Tibial artery (tissue), 4 donors: ENCODE results near the gene CARD14.
"Not testable (repeated sequence)": the region's sequence is repeated elsewhere in the genome, so short reads cannot be mapped to it uniquely, and the experiment has no call there.

ENCODE experiments used
- DNase-seq, 2 donors: peaks; one replicate each; pipeline ENCODE4 v3.0.0-alpha.2; 2019
- H3K27ac ChIP-seq, 2 donors: fragments of 200-600 bp; sonication (generic) in 1 of 2; 1 replicate in 1 of 2; 2 replicates in 1 of 2; pipeline ENCODE4 v1.5.1; 2018 to 2019; ENCODE audit warnings: mild to moderate bottlenecking in 1 of 2
- H3K27me3 ChIP-seq, 2 donors: fragments of 200-600 bp; sonication (generic) in 1 of 2; one replicate each; pipeline versions ENCODE4 v1.5.1 to v1.6.0; 2016 to 2019
- H3K36me3 ChIP-seq, 3 donors: fragments of 200-600 bp; sonication (generic) in 2 of 3; one replicate each; pipeline ENCODE4 v1.5.1; 2016 to 2019; ENCODE audit warnings: mild to moderate bottlenecking in 2 of 3
- H3K4me1 ChIP-seq, 4 donors: fragments of 200-600 bp; sonication (generic) in 2 of 4; 1 replicate in 3 of 4; 2 replicates in 1 of 4; pipeline ENCODE4 v1.5.1; 2016 to 2019
- H3K4me3 ChIP-seq, 2 donors: fragments of 200-600 bp; sonication (generic) in 1 of 2; 1 replicate in 1 of 2; 2 replicates in 1 of 2; pipeline ENCODE4 v1.5.1; 2018 to 2019; ENCODE audit warnings: mild to moderate bottlenecking in 2 of 2
- H3K9me3 ChIP-seq, 3 donors: fragments of 200-600 bp; sonication (generic) in 1 of 3; one replicate each; pipeline ENCODE4 v1.5.1; 2016 to 2019
- intact Hi-C: fragments of 100-400 bp; cut with DNase I; formaldehyde crosslinking; loops from one replicate; pipeline ENCODE4 v1.15.0; 2023; ENCODE audit warnings: low total_unique reads
- TF ChIP-seq, protein P1 (sequence below), 2 experiments: fragments of 200-600 bp in 1 of 2; fragments of 450-650 bp in 1 of 2; IDR thresholded peaks; one replicate each; pipeline ENCODE4 v1.5.1; 2017 to 2019; ENCODE audit warnings: antibody characterized with exemption in 2 of 2, mild to moderate bottlenecking in 1 of 2, moderate library complexity in 1 of 2

The CARD14 gene

DNA sequence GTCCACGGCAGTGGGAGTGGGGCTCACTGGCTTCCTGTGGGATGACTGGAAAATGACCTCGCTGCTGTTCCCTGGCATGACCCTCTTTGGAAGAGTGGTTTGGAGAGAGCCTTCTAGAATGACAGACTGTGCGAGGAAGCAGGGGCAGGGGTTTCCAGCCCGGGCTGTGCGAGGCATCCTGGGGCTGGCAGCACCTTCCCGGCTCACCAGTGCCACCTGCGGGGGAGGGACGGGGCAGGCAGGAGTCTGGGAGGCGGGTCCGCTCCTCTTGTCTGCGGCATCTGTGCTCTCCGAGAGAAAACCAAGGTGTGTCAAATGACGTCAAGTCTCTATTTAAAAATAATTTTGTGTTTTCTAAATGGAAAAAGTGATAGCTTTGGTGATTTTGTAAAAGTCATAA lies 83.0 kb downstream of the CARD14 start:
- TF ChIP-seq, protein P1, sequence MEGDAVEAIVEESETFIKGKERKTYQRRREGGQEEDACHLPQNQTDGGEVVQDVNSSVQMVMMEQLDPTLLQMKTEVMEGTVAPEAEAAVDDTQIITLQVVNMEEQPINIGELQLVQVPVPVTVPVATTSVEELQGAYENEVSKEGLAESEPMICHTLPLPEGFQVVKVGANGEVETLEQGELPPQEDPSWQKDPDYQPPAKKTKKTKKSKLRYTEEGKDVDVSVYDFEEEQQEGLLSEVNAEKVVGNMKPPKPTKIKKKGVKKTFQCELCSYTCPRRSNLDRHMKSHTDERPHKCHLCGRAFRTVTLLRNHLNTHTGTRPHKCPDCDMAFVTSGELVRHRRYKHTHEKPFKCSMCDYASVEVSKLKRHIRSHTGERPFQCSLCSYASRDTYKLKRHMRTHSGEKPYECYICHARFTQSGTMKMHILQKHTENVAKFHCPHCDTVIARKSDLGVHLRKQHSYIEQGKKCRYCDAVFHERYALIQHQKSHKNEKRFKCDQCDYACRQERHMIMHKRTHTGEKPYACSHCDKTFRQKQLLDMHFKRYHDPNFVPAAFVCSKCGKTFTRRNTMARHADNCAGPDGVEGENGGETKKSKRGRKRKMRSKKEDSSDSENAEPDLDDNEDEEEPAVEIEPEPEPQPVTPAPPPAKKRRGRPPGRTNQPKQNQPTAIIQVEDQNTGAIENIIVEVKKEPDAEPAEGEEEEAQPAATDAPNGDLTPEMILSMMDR (IDR thresholded peaks at IDR 0.05) = peak in 1 of 2 experiments; percentile 11
- intact Hi-C loops = no loop called here
- Histone ChIP-seq H3K4me1 (peaks cover 0 to 16% (median 6%) of the 10 kb centered on the region in 4 donors), H3K36me3 (peaks cover 16 to 61% (median 25%) of the 10 kb centered on the region in 3 donors), H3K27ac (no peak overlapping the region), H3K27me3 (no peaks in the 10 kb centered on the region), H3K9me3 (no peaks in the 10 kb centered on the region), H3K4me3 (no peak overlapping the region)
- DNase-seq = peak in 1 of 2 donors; percentile 28

DNA sequence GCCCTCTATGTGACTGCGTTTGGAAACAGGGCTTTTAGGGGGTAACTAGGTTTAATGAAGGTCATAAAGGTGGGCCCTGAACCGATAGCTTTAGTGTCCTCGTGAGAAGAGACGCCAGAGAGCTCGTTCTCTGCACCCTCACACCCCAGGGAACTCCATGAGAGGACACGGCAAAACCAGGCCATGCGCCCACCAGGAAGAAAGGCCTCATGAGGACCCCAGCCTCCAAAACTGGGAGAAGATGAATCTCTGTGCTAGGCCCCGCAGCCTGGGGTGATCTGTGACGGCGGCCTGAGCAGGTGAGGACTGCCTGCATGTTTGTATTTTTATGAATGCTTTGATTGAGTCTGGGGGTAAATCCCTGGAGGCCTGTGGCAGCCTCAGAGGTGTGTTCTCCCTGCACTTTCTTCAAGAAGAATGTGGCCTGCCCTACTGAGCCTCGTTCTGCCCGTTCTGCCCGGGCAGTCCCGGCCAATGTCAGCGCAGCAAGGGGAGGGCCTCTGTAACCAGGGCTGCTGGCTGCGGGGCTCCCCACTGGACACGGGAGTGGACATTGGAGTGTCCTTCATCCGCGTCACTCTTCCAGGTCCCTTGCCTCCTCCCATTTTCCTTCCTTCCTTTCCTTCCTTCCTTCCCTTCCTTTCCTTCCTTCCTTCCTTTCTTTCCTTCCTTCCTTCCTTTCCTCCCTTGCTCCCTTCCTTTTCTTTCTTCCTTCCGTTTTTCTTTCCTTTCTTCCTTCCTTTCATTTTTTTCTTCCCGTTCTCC lies 84.0 kb downstream of the CARD14 start:
- H3K9me3 ChIP-seq = no peaks in the 10 kb centered on the region
- peak overlapping the region; percentile 39 to 58 for H3K27ac ChIP-seq
- H3K27me3 ChIP-seq = no peaks in the 10 kb centered on the region
- H3K36me3 ChIP-seq = peaks cover 16 to 52% (median 17%) of the 10 kb centered on the region in 3 donors
- H3K4me3 ChIP-seq = no peak overlapping the region
- TF ChIP-seq, protein P1 (IDR thresholded peaks at IDR 0.05) = no peak
- peaks cover 0 to 16% (median 6%) of the 10 kb centered on the region in 4 donors for H3K4me1 ChIP-seq
- intact Hi-C loops = no loop called here
- DNase-seq = peak in 1 of 2 donors; percentile 14

DNA sequence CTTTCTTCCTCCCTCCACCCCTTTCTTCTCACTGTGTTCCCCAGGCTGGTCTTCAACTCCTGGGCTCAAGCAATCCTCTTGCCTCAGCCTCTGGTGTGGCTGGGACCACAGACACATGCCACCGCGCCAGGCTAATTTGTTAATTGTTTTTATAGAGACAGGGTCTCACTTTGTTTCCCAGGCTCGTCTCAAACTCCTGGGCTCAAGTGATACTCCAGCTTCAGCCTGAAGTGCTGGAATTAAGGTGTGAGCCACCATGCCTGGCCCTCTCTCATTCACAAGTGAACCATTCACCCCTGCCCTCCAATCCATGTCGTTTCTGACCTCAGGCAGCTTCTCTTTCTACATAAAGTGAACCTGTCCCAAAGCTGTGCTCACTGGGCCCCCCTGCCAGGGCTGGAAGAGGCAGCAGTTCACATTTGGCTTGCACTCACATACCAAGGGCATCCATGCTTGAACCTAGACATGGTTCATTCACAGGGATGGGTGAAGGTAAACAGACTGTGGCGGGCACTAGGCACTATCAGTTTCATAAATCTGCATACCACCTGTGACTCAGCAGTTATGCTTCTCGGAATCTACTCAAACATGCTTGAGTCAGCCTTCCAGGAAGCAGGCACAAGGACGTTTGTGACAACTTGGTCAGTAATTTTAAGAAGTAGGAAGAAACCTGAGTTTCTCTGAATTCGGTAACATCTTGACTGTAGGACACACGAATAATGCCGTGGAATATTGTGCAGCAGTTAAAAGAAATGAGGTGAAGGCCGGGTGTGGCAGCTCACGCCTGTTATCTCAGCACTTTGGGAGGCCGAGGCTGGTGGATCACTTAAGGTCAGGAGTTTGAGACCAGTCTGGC lies 84.8 kb downstream of the CARD14 start:
- Histone ChIP-seq H3K4me1 (peaks cover 0 to 20% (median 8%) of the 10 kb centered on the region in 4 donors), H3K27me3 (no peaks in the 10 kb centered on the region), H3K9me3 (no peaks in the 10 kb centered on the region), H3K27ac (peak overlapping the region; percentile 39 to 58), H3K36me3 (peaks cover 9 to 44% (median 10%) of the 10 kb centered on the region in 3 donors), H3K4me3 (no peak overlapping the region)
- TF ChIP-seq, protein P1 (IDR thresholded peaks at IDR 0.05) = no peak
- peak in 1 of 2 donors; percentile 33 for DNase-seq
- intact Hi-C loops = no loop called here

DNA sequence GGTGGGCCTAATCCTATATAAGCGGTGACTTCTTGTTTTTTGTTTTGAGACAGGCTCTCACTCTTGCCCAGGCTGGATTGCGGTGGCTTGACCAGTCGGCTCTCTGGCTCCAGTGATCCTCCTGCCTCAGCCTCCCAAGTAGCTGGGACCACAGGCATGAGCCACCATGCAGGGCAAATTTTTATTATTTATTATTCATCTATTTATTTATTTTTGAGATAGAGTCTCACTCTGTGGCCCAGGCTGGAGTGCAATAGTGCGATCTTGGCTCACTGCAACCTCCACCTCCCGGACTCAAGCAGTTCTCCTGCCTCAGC lies 86.2 kb downstream of the CARD14 start:
- Histone ChIP-seq H3K27me3 (no peaks in the 10 kb centered on the region), H3K27ac (peak overlapping the region; percentile 39 to 58), H3K4me1 (peaks cover 0 to 23% (median 10%) of the 10 kb centered on the region in 4 donors), H3K4me3 (no peak overlapping the region), H3K9me3 (no peaks in the 10 kb centered on the region), H3K36me3 (peaks cover 3 to 30% (median 8%) of the 10 kb centered on the region in 3 donors)
- DNase-seq = peak in 1 of 2 donors; percentile 13
- intact Hi-C loops = no loop called here
- TF ChIP-seq, protein P1 (IDR thresholded peaks at IDR 0.05) = no peak

DNA sequence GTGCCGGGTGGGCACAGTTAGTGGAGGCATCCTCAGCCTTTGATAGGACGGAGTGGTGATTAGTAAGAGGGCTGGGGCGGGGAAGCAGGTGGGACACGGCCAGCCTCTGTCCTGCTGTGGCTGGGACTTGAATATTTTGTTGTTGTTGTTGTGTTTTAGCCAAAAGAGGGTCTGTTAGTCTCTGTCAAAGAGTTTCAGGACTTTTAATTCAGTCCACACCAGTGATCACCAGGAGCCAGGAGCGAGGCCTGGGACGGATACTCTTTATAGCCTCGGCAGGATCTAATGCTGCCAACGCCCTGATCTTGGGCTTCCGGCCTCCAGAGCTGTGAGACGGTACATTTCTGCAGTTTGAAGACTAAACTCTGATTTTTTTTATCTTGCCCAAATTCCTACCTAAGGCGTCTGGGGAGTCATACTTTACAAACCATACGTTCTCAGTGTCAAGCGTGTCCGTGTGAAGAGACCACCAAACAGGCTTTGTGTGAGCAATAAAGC lies 87.9 kb downstream of the CARD14 start:
- no peak overlapping the region for H3K27ac ChIP-seq
- H3K9me3 ChIP-seq = no peaks in the 10 kb centered on the region
- H3K4me1 ChIP-seq = peaks cover 0 to 37% (median 24%) of the 10 kb centered on the region in 4 donors
- peaks cover 0 to 12% (median 6%) of the 10 kb centered on the region in 3 donors for H3K36me3 ChIP-seq
- TF ChIP-seq, protein P1 (IDR thresholded peaks at IDR 0.05) = no peak
- DNase-seq = no peak
- intact Hi-C loops = no loop called here
- no peaks in the 10 kb centered on the region for H3K27me3 ChIP-seq
- no peak overlapping the region for H3K4me3 ChIP-seq

DNA sequence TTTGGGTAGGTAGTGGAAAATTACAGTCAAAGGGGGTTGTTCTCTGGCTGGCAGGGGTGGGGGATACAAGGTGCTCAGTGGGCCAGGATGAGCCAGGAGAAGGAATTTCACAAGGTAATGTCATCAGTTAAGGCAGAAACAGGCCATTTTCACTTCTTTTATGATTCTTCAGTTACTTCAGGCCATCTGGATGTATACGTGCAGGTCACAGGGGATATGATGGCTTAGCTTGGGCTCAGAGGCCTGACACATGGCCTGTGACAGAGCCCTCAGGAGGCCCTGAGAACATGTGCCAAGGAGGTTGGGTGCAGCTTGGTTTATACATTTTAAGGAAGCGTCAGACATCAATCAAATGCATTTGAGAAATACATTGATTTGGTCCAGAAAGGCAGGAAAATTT lies 88.5 kb downstream of the CARD14 start:
- H3K4me3 ChIP-seq, H3K27me3 ChIP-seq, H3K36me3 ChIP-seq, intact Hi-C loops, H3K27ac ChIP-seq, DNase-seq, H3K9me3 ChIP-seq: not testable (repeated sequence)
- peaks cover 0 to 42% (median 29%) of the 10 kb centered on the region in 4 donors for H3K4me1 ChIP-seq
